HL-60 (cell line): ENCODE results near the gene TICAM2.

Experiments
- DNase-seq, 2 experiments: peaks; one replicate each; pipeline ENCODE4 v3.0.0-alpha.2; 2010 to 2020; ENCODE audit warnings: low read depth in 1 of 2, low spot score in 1 of 2
- H3K27ac ChIP-seq: fragments of 250-450 bp; sonication (Bioruptor Pico); replicated peaks from 2 replicates; pipeline ENCODE4 v1.5.1; 2020; ENCODE audit warnings: mild to moderate bottlenecking, moderate library complexity
- H3K27me3 ChIP-seq: fragments of 250-450 bp; sonication (Bioruptor Pico); 2 replicates; pipeline ENCODE4 v1.5.1; 2021; ENCODE audit warnings: mild to moderate bottlenecking, moderate library complexity; ENCODE audit not compliant: insufficient read depth, poor library complexity, severe bottlenecking
- H3K4me3 ChIP-seq: replicated peaks from 2 replicates; pipeline ENCODE4 v1.5.1; 2011; ENCODE audit warnings: mild to moderate bottlenecking, control low read depth, low read length; ENCODE audit not compliant: insufficient read depth
- GABPA ChIP-seq: IDR thresholded peaks from 2 replicates; pipeline ENCODE4 v1.6.1; 2012; ENCODE audit warnings: low read depth
- POLR2AphosphoS5 ChIP-seq: IDR thresholded peaks from 2 replicates; pipeline ENCODE4 v1.6.1; 2012; ENCODE audit warnings: low read depth
- REST ChIP-seq: IDR thresholded peaks from 2 replicates; pipeline ENCODE4 v1.6.1; 2012; ENCODE audit warnings: low read depth; ENCODE audit not compliant: insufficient replicate concordance
- SPI1 ChIP-seq: IDR thresholded peaks from 2 replicates; pipeline ENCODE4 v1.6.1; 2012; ENCODE audit warnings: low read depth, mild to moderate bottlenecking, borderline replicate concordance
- TF ChIP-seq, protein P1 (sequence below): IDR thresholded peaks from one replicate; pipeline ENCODE4 v1.5.1; 2011; ENCODE audit warnings: low read length, control low read depth, inconsistent platforms; ENCODE audit not compliant: insufficient read depth

TICAM2 gene

GRCh38 chr5:115626445-115626823 lies 24.2 kb upstream of the TICAM2 start:
- Histone ChIP-seq H3K4me3 (peak overlapping the region; percentile 51), H3K27me3 (no peaks in the 10 kb centered on the region), H3K27ac (peak overlapping the region; percentile 61)
- TF ChIP-seq SPI1: no peak
- TF ChIP-seq, protein P1, sequence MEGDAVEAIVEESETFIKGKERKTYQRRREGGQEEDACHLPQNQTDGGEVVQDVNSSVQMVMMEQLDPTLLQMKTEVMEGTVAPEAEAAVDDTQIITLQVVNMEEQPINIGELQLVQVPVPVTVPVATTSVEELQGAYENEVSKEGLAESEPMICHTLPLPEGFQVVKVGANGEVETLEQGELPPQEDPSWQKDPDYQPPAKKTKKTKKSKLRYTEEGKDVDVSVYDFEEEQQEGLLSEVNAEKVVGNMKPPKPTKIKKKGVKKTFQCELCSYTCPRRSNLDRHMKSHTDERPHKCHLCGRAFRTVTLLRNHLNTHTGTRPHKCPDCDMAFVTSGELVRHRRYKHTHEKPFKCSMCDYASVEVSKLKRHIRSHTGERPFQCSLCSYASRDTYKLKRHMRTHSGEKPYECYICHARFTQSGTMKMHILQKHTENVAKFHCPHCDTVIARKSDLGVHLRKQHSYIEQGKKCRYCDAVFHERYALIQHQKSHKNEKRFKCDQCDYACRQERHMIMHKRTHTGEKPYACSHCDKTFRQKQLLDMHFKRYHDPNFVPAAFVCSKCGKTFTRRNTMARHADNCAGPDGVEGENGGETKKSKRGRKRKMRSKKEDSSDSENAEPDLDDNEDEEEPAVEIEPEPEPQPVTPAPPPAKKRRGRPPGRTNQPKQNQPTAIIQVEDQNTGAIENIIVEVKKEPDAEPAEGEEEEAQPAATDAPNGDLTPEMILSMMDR: no peak
- TF ChIP-seq REST: no peak
- TF ChIP-seq POLR2AphosphoS5: no peak
- TF ChIP-seq GABPA: no peak
- no peak for DNase-seq

DNA sequence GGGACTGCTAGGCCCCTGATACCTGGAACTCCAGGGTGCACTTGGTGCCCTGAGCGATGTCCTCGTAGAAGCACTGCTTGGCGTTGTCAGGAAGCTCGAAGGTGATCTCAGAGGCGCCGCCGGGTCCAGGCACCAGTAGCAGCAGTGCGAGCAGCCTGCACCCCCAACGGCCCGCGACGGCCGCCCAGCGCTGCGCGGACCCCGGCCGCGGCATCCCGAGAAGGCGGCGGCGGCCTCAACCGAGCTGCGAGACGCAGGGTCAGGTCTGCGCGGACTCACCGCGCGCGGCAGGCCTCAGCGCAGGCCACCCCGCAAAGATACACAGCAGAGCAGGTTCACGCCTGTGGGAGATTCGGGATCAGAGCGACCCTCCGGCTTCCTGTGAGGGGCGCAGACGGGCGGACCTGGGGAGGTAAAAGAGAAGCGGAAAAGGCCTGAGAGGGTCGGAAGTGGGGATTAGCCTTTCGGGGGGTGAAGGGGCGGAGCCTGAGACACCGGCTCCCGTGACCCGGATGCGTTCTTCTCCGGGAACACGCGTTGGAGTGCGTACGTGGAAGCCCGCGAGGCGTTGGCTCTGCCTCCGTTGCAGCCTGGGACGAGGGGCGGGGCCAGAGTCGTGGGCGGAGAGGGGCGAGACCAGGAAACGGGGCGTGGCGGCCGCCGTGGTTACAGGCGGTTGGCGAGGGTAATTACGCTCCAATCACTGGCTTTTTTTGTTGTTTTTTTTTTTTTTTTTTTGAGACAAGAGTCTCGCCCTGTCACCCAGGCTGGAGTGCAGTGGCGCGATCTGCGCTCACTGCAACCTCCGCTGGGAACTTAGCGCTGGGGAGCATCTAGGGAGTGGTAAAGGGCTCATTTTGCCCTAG lies 23.5 kb upstream of the TICAM2 start, which contains the start of gene TMED7:
Gene TMED7 (minus strand): TSS at position 458 of the 866 bp plus-strand sequence. CDS start 244 bp downstream, at position 214.
- H3K27ac ChIP-seq: peak within 1 kb of the TSS; percentile 87
- H3K27me3 ChIP-seq: no peaks in the 10 kb centered on the region
- TF ChIP-seq REST (no peak), POLR2AphosphoS5 (peak; percentile 19; the same call in 1 of the 2 replicates), GABPA (peak; percentile 71), SPI1 (no peak)
- TF ChIP-seq, protein P1: no peak
- peak within 1 kb of the TSS; percentile 72 for H3K4me3 ChIP-seq
- DNase-seq: peak; percentile 78 to 96

DNA sequence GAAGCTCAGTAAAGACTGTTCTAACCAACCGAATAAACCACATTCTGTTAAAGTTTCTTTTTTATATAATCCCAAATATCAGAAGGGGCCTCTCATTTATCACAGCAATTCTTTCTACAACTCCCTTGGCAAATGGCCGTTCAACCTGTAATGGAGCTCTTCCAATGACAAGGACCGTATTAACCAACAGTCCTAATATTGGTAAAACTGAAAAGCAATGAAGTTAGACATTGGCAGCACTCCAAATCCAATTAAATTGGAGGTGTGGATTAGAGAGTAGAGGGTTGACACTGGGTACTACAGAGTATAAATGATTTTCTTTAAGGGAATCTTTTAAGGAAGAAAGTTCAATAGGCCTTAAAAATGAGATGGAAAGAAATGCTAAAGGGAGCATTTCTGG lies 22.7 kb upstream of the TICAM2 start:
- Histone ChIP-seq H3K27me3 (no peaks in the 10 kb centered on the region), H3K4me3 (peak overlapping the region; percentile 72), H3K27ac (peak overlapping the region; percentile 87)
- TF ChIP-seq SPI1: no peak
- no peak for TF ChIP-seq POLR2AphosphoS5
- TF ChIP-seq, protein P1: no peak
- TF ChIP-seq GABPA: no peak
- TF ChIP-seq REST: no peak
- no peak for DNase-seq
